HG03575 (cell line): ENCODE results near the gene NUDT8.
"Not testable (repeated sequence)": the region's sequence is repeated elsewhere in the genome, so short reads cannot be mapped to it uniquely, and the experiment has no call there.

Experiments used
- ATAC-seq: cut with Tn5 transposase; IDR thresholded peaks from one replicate; pipeline ENCODE4 v1.9.1; 2021; ENCODE audit not compliant: unreplicated experiment, insufficient number of reproducible peaks, low FRiP score; ENCODE audit errors: extremely low read depth

Gene NUDT8

GRCh38 chr11:67632982-67633755 is 3.4 kb upstream of the NUDT8 start:
- no peak for ATAC-seq

DNA sequence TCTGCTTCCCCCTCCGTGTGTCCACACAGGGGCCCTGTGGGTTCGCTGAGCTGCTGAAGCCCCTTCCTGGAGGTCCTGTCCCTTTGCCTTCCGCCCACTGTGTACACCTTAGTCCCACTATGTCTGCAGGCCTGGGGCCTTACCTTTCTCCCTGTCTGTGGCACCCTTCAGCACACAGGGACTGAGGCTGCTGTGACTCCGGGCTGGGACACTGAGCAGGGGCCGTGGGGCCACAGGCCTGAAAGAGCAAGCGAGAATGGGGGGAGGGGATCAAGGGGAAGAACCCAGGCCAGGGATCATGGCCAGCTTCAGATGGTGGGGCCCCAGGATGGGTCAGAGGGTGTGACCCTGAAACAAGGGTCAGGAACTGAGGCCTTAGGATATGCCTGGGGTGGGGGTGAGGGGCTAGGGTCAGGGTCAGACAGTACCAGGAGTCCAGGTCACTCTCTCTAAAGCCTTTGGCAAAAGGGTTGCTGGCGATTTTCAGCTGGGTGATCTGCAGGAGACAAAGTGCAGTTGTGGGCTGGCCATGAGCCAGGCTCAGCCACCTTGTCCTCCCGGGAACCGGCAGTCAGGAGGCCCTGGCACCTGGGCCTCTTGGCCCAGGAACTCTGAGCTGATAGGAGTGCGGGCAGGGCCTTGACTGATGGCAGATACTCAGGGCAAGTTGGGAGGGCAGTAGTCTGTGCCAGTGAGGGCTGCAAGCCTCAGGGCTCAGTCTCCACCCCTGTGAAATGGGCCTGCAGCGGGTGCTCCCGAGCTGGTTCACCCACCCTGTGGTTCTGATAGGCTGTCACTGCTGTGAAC is 2.6 kb upstream of the NUDT8 start:
- ATAC-seq: no peak

DNA sequence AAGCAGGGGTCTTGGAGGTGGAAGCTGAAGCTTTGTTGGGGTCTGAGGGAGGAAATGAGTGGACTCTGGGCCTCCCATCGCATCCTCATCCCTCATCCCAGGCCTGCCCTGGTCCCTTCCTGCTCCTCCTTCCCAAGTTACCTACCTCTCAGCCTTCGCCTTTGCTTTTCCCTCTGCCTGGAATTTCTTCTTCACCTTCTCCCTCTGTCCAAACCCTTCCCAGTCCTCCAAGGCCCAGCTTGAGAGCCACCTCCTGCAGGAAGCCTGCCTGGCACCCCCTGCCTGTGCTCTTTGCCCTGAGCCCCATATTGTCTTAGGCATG is 2.1 kb upstream of the NUDT8 start:
- ATAC-seq: no peak

DNA sequence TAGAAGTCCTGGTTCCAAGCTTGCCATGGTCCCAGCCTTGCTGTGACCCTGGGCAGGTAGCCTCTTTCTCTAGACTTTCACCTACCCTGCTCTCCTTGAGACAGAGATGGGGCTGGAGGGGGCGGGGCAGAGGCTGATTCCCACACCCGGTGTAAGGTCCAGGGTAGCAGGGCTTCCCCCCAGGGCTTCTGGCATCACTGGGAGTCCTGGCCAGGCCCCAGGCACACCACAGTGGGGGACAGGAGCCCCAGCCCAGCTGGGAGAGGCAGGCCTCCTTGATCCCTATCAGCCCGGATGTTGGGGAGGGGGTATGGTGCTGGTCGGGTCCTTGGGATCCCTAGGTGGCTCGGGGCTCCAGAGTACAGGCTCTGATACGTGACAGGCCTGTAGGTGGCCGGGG is 1.7 kb upstream of the NUDT8 start:
- no peak for ATAC-seq

DNA sequence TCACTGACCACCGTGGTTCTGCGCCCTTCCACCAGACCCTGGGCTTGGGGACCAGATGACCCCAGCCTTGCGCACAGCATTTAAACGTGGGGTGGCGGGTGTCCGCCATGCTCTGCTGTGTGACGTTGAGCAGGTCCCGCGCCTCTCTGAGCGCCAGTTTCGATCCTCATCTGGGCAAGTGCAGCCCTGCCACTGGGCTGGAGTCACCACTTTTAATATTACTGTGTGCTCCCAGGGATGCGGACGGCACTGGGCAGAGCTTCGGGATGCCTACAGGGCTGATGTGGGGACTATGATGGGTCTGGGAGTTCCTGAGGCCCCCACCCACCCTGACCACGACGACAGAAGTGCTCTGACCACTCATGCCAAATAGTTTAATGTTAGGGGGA is 1.2 kb upstream of the NUDT8 start:
- ATAC-seq: no peak

DNA sequence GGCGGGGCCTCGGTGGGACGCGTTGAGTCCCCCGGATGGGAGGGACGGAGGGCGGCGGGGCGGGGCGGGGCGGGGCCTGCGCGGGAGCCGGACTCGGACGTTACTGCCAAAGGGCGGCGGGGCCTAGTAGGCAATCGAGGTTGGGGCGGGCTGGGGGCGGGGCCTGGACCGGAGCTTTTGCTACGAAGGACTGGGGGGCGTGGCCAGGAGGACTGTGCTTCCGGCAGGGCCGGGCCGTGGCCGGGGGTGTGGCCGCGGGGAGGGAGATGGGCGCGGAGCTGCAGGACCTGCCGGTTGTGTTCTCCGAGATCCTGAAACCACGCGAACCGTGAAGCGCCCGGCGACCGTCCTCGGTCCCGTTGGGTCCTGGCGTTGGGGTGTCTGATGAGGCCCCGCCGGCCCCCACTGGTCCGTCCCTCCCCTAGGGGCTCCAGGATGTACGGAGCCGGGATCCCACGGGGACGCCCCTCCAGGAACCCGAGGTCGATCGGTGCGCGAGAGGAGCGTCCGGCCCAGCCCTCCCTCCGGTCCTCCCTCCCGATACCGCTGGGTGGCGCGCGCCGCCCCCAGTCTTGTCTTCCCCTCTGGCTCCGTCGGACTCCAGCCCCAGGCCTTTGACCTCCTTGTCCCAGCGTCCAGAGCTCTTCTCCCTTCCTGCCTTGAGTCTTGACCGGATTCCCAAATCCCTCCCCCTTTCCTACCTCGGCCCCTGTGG is 648 bp upstream of the NUDT8 start:
- ATAC-seq: no peak

- no peak for ATAC-seq
Measured at GRCh38 chr11:67628710-67629385, 889 bp downstream of the NUDT8 start.

GRCh38 chr11:67627812-67628624 is 1.7 kb downstream of the NUDT8 start:
- ATAC-seq: no peak

GRCh38 chr11:67627441-67627811 is 2.3 kb downstream of the NUDT8 start:
- no peak for ATAC-seq

GRCh38 chr11:67626970-67627369 is 2.8 kb downstream of the NUDT8 start:
- no peak for ATAC-seq

- ATAC-seq: not testable (repeated sequence)
Measured at GRCh38 chr11:67626131-67626833, 3.5 kb downstream of the NUDT8 start.

DNA sequence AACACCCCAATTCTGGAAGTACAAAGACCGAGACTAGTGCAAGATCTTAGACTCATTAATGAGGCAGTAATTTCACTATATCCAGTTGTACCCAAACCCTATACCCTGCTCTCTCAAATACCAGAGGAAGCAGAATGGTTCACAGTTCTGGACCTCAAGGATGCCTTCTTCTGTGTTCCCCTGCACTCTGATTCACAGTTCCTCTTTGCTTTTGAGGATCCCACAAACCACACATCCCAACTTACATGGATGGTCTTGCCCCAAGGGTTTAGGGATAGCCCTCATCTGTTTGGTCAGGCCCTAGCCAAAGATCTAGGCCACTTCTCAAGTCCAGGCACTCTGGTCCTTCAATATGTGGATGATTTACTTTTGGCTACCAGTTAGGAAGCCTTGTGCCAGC is 5.9 kb downstream of the NUDT8 start:
- not testable (repeated sequence) for ATAC-seq

DNA sequence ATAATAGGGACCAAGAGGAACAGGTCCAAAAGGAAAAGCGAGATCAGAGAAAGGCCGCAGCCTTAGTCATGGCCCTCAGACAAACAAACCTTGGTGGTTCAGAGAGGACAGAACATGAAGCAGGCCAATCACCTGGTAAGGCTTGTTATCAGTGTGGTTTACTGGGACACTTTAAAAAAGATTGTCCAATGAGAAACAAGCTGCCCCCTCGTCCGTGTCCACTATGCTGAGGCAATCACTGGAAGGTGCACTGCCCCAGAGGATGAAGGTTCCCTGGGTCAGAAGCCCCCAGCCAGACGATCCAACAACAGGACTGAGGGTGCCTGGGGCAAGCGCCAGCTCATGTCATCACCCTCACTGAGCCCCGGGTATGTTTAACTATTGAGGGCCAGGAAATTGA is 6.8 kb downstream of the NUDT8 start:
- ATAC-seq: not testable (repeated sequence)

DNA sequence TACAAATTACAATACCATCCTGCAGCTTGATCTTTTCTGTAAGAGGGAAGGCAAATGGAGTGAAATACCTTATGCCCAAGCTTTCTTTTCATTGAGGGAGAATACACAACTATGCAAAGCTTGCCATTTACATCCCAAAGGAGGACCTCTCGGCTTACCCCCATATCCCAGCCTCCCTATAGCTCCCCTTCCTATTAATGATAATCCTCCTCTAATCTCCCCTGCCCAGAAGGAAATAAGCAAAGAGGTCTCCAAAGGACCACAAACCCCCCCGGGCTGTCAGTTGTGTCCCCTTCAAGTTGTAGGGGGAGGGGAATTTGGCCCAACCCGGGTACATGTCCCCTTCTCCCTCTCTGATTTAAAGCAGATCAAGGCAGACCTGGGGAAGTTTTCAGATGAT is 7.8 kb downstream of the NUDT8 start:
- not testable (repeated sequence) for ATAC-seq

DNA sequence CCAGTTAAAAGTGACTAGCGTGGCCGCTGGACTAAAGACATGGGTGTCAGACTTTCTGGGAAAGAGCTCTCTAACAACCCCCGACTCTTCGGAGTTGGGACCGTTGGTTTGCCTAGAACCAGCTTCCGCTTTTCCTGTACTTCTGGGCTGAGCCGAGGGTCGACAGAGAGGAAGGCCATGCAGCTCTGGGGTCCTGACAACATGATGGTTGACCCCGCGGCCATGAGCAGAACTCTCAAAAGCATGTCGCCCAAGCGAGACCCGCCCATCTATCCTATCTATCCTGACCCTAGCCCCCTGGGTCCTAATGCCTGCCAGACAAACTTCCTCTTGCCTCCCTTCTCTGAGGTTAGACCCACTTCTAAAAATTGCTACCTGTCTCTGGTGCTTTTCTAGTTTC is 9.1 kb downstream of the NUDT8 start:
- not testable (repeated sequence) for ATAC-seq

DNA sequence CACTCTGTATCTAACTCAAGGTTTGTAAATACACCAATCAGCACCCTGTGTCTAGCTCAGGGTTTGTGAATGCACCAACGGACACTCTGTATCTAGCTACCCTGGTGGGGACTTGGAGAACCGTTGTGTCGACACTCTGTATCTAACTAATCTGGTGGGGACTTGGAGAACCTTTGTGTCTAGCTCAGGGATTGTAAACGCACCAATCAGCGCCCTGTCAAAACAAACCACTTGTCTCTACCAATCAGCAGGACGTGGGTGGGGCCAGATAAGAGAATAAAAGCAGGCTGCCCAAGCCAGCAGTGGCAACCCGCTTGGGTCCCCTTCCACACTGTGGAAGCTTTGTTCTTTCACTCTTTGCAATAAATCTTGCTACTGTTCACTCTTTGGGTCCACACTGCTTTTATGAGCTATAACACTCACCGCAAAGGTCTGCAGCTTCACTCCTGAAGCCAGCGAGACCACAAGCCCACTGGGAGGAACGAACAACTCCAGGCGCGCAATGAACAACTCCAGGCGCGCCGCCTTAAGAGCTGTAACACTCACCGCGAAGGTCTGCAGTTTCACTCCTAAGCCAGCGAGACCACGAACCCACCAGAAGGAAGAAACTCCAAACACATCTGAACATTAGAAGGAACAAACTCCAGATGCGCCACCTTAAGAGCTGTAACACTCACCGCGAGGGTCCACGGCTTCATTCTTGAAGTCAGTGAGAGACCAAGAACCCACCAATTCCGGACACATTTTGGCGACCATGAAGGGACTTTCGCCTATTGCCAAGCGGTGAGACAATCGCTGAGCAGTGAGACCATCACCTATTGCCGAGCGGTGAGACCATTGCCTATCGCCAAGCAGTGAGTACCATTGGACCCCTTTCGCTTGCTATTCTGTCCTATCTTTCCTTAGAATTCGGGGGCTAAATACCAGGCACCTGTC is 9.8 kb downstream of the NUDT8 start:
- ATAC-seq: not testable (repeated sequence)
